Endothelial cell of umbilical vein (primary cell): ENCODE results near the gene ARRDC2. TPM values are rescaled to one million over a fixed set of nuclear protein-coding genes. Genes with fewer than 3 reads are reported as not detected.
A peak's percentile ranks its signal among the peaks of the same experiment; 100 is the strongest.

Experiments
- BruUV-seq: library from RNA; stranded (reverse); fragments of 400-500 nt; replicated peaks from 2 replicates; lab custom pipeline; 2021; lab: Mats Ljungman, UMichigan
- CTCF ChIA-PET: fragments of 300-600, 350-600 bp; sonication (Branson Sonifier 250); formaldehyde crosslinking; loops from one replicate; lab custom pipeline; 2021; ENCODE audit warnings: antibody characterized with exemption, inconsistent platforms; lab: Charles Lee
- POLR2A ChIA-PET: fragments of 300-600, 350-600 bp; sonication (Branson Sonifier 250); formaldehyde crosslinking; loops from one replicate; lab custom pipeline; 2021; ENCODE audit warnings: antibody characterized with exemption, inconsistent platforms; lab: Charles Lee
- DNase-seq: peaks from one replicate; pipeline ENCODE4 v3.0.0-alpha.2; 2011; ENCODE audit warnings: low read depth, low spot score
- FAIRE-seq: peaks from 2 replicates; lab custom pipeline; 2011; peaks lifted over from hg19 to GRCh38; lab: Jason Lieb, UNC
- H2AFZ ChIP-seq: 2 replicates; pipeline ENCODE4 v1.6.0; 2012; ENCODE audit warnings: low read depth, low read length, control low read depth, inconsistent platforms
- H3K27ac ChIP-seq: 2 replicates; pipeline ENCODE4 v1.5.1; 2011; ENCODE audit warnings: low read depth, mild to moderate bottlenecking, control low read depth, low read length, moderate library complexity; ENCODE audit not compliant: insufficient read depth
- H3K27me3 ChIP-seq, 2 experiments: 2 replicates each; pipeline versions ENCODE4 v1.6.0 to v1.6.1; 2011; ENCODE audit warnings: low read length in 2 of 2, mixed read lengths in 1 of 2; ENCODE audit not compliant: control insufficient read depth in 2 of 2, insufficient read depth in 2 of 2
- H3K36me3 ChIP-seq, 2 experiments: 2 replicates in 1 of 2; 3 replicates in 1 of 2; pipeline ENCODE4 v1.5.1; 2011; ENCODE audit warnings: low read length in 2 of 2, mild to moderate bottlenecking in 1 of 2, moderate library complexity in 1 of 2; ENCODE audit not compliant: control insufficient read depth in 2 of 2, insufficient read depth in 2 of 2; ENCODE audit errors: extremely low read depth in 1 of 2
- H3K4me1 ChIP-seq: 3 replicates; pipeline ENCODE4 v1.5.1; 2011; ENCODE audit warnings: mild to moderate bottlenecking, low read length; ENCODE audit not compliant: control insufficient read depth, insufficient read depth; ENCODE audit errors: extremely low read depth
- H3K4me2 ChIP-seq: 2 replicates; pipeline ENCODE4 v1.6.1; 2011; ENCODE audit warnings: low read length, control low read depth, mixed read lengths; ENCODE audit not compliant: insufficient read depth
- H3K4me3 ChIP-seq, 3 experiments: fragments of 200-600 bp in 1 of 3; sonication (generic), shearing (Covaris generic) in 1 of 3; replicated peaks in 1 of 3; 2 replicates each; pipeline ENCODE4 v1.5.1; 2011 to 2016; ENCODE audit warnings: control low read depth in 3 of 3, low read length in 3 of 3, mild to moderate bottlenecking in 2 of 3, inconsistent platforms in 1 of 3, low read depth in 1 of 3, moderate library complexity in 1 of 3; ENCODE audit not compliant: insufficient read depth in 1 of 3
- H3K79me2 ChIP-seq: 2 replicates; pipeline ENCODE4 v1.6.0; 2012; ENCODE audit warnings: low read length, inconsistent platforms; ENCODE audit not compliant: control insufficient read depth, insufficient read depth
- H3K9ac ChIP-seq: replicated peaks from 2 replicates; pipeline ENCODE3; 2011; ENCODE audit warnings: low read length, control low read depth; ENCODE audit not compliant: insufficient read depth; ENCODE audit errors: extremely low read depth
- H3K9me1 ChIP-seq: replicated peaks from 3 replicates; pipeline ENCODE4 v1.6.0; 2011; ENCODE audit warnings: mild to moderate bottlenecking, low read length; ENCODE audit not compliant: control insufficient read depth, insufficient read depth; ENCODE audit errors: extremely low read depth
- H3K9me3 ChIP-seq: replicated peaks from 2 replicates; pipeline ENCODE4 v1.5.1; 2012; ENCODE audit warnings: low read length, inconsistent platforms; ENCODE audit not compliant: control insufficient read depth, insufficient read depth
- H4K20me1 ChIP-seq: replicated peaks from 2 replicates; pipeline ENCODE3; 2011; ENCODE audit warnings: mild to moderate bottlenecking, low read length; ENCODE audit not compliant: control insufficient read depth, insufficient read depth; ENCODE audit errors: extremely low read depth
- EZH2 ChIP-seq: IDR thresholded peaks from 2 replicates; pipeline ENCODE4 v1.6.1; 2012; ENCODE audit warnings: borderline replicate concordance, low read depth, mild to moderate bottlenecking, moderate library complexity, low read length, inconsistent platforms; ENCODE audit not compliant: severe bottlenecking
- FOS ChIP-seq: IDR thresholded peaks from 2 replicates; pipeline ENCODE4 v1.6.1; 2011; ENCODE audit warnings: mild to moderate bottlenecking, low read length, moderate library complexity, borderline replicate concordance; ENCODE audit not compliant: insufficient read depth
- GATA2 ChIP-seq: IDR thresholded peaks from 2 replicates; pipeline ENCODE4 v1.7.0; 2011; ENCODE audit warnings: low read depth, mild to moderate bottlenecking, moderate library complexity, mixed read lengths, low read length; ENCODE audit not compliant: insufficient read length, insufficient read depth
- JUN ChIP-seq: IDR thresholded peaks from 2 replicates; pipeline ENCODE4 v1.6.1; 2011; ENCODE audit warnings: borderline replicate concordance, low read depth; ENCODE audit not compliant: insufficient read length, insufficient read depth
- MYC ChIP-seq: IDR thresholded peaks from one replicate; pipeline ENCODE4 v1.6.1; 2011; ENCODE audit warnings: mild to moderate bottlenecking, low read depth, low read length
- POLR2A ChIP-seq: IDR thresholded peaks from 2 replicates; pipeline ENCODE4 v1.6.1; 2012; ENCODE audit warnings: low read depth, mild to moderate bottlenecking, control low read depth, low read length
- POLR2AphosphoS5 ChIP-seq: IDR thresholded peaks from 2 replicates; pipeline ENCODE4 v1.6.1; 2012; ENCODE audit warnings: low read depth, mild to moderate bottlenecking, control low read depth, low read length, moderate library complexity; ENCODE audit not compliant: insufficient read depth
- dilution Hi-C: fragments of 300-500 bp; cut with MboI; formaldehyde crosslinking; loops from one replicate; pipeline ENCODE4 v1.15.0; 2019; ENCODE audit warnings: low sequenced_read_pairs; ENCODE audit not compliant: extremely low pct_ligation_motif_present
- intact Hi-C: fragments of 100-400 bp; cut with micrococcal nuclease; formaldehyde crosslinking; loops from one replicate; pipeline ENCODE4 v1.10.0; 2022
- polyA plus RNA-seq, 4 experiments: library from polyadenylated mRNA; depleted of rRNA in 3 of 4; stranded (reverse) in 3 of 4; unstranded in 1 of 4; fragments of >200 nt; gene quantifications; 2 replicates each; pipeline versions ENCODE4 v1.2.1 to v1.2.3, GENCODE V29; 2011 to 2012; ENCODE audit warnings: missing spikeins in 1 of 4
- total RNA-seq: library from RNA; stranded (reverse); gene quantifications from 2 replicates; pipeline ENCODE4 v1.2.3, GENCODE V29; 2021
- TF ChIP-seq, protein P1 (sequence below): IDR thresholded peaks from 2 replicates; pipeline ENCODE4 v1.6.1; 2011; ENCODE audit not compliant: insufficient read depth, insufficient read length
- TF ChIP-seq, protein P2 (sequence below), 2 donors: IDR thresholded peaks; 1 replicate in 1 of 2; 2 replicates in 1 of 2; pipeline ENCODE4 v1.5.1; 2011; ENCODE audit warnings: low read length in 2 of 2, mild to moderate bottlenecking in 2 of 2, moderate library complexity in 2 of 2, control low read depth in 1 of 2, inconsistent platforms in 1 of 2, low read depth in 1 of 2; ENCODE audit not compliant: insufficient read depth in 1 of 2; ENCODE audit errors: extremely low read depth in 1 of 2

ARRDC2 gene
- total and polyA plus RNA-seq, 2 donors (not counting 3 experiments of a cell fraction or from before 2014, with no cell fraction given), result 10.2 to 17.4 TPM

DNA sequence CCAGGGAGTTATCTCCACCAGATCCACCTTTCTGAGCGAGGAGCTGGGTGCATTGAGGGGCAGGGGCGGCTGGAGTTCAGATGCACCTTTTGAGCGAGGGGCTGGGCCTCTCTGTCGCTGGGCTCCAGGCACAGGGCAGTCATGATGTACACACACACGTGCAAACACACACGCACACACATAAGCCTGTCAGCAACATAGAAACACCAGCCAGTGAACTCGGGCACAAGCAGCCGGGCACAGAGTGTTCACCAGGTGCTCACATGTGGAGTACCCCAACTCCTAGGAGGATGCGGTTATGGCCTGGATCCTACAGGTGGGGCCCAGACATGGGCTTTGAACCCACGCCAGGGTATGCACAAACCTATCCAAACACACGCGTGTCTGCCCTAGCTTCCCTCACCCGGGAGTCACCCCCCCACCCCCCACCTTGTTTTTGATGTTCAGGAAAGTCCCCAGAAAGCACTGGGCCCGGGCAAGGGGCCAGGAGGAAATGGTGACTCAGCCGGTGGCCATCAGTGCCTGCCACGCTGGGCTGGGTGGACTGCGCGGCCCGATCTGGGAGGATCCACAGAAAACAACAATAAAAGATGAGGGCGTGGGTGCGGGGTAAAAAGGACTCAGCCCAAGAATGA lies 13.3 kb downstream of the ARRDC2 start:
- DNase-seq (peak; percentile 97), FAIRE-seq (peak; percentile 97)
- intact Hi-C loops, result loop anchor here (1.0 to 5.0 kb wide), 2 partner anchors 14 to 36 kb away; no protein-coding TSS in a partner anchor

More for the DNA sequence above, 13.3 kb downstream of the ARRDC2 start:
- Histone ChIP-seq H4K20me1 (no peaks in the 10 kb centered on the region), H3K4me1 (peaks cover 49% of the 10 kb centered on the region), H3K36me3 (no peaks in the 10 kb centered on the region), H3K9me3 (no peaks in the 10 kb centered on the region), H2AFZ (peak overlapping the region; percentile 6), H3K4me3 (no peak overlapping the region), H3K27me3 (no peaks in the 10 kb centered on the region), H3K9ac (peak overlapping the region; percentile 66), H3K27ac (peak overlapping the region; percentile 92), H3K4me2 (no peak overlapping the region), H3K9me1 (no peaks in the 10 kb centered on the region), H3K79me2 (no peaks in the 10 kb centered on the region)
- CTCF ChIA-PET, result interaction anchor here (1.1 to 1.3 kb wide), 2 partner anchors 14 to 37 kb away, joined by 4 to 5 read pairs; no protein-coding TSS in a partner anchor
- TF ChIP-seq POLR2A, result no peak
- TF ChIP-seq, protein P1, sequence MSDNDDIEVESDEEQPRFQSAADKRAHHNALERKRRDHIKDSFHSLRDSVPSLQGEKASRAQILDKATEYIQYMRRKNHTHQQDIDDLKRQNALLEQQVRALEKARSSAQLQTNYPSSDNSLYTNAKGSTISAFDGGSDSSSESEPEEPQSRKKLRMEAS, result peak; percentile 19
- TF ChIP-seq FOS, result peak; percentile 87
- peak; percentile 67 for TF ChIP-seq POLR2AphosphoS5
- no peak for TF ChIP-seq EZH2
- TF ChIP-seq MYC, result no peak
- TF ChIP-seq, protein P2, sequence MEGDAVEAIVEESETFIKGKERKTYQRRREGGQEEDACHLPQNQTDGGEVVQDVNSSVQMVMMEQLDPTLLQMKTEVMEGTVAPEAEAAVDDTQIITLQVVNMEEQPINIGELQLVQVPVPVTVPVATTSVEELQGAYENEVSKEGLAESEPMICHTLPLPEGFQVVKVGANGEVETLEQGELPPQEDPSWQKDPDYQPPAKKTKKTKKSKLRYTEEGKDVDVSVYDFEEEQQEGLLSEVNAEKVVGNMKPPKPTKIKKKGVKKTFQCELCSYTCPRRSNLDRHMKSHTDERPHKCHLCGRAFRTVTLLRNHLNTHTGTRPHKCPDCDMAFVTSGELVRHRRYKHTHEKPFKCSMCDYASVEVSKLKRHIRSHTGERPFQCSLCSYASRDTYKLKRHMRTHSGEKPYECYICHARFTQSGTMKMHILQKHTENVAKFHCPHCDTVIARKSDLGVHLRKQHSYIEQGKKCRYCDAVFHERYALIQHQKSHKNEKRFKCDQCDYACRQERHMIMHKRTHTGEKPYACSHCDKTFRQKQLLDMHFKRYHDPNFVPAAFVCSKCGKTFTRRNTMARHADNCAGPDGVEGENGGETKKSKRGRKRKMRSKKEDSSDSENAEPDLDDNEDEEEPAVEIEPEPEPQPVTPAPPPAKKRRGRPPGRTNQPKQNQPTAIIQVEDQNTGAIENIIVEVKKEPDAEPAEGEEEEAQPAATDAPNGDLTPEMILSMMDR (IDR thresholded peaks at IDR 0.05; ENCODE audit: extremely low read depth in 1 of 2, insufficient read depth in 1 of 2, low read depth in 1 of 2, low read length in 2 of 2), result no peak
- TF ChIP-seq GATA2, result no peak
- peak; percentile 60 for TF ChIP-seq JUN
- no TSS peak for BruUV-seq
- dilution Hi-C loops, result no loop called here
- POLR2A ChIA-PET, result no interaction called here
